Dendritic cell treated with granulocyte-macrophage colony-stimulating factor and Interleukin-4, amounts not matched to agents 40 ng/mL and 50 ng/mL, for 4 days (primary cell): Measurements from ENCODE around the gene KCMF1.

Experiments
- H3K27ac Mint-ChIP-seq: one replicate; pipeline ENCODE4 v1.8.0; 2022; ENCODE audit warnings: mild to moderate bottlenecking, mixed read lengths
- H3K27me3 Mint-ChIP-seq: one replicate; pipeline ENCODE4 v1.8.0; 2022; ENCODE audit warnings: mild to moderate bottlenecking, mixed read lengths
- H3K36me3 Mint-ChIP-seq: one replicate; pipeline ENCODE4 v1.8.0; 2022; ENCODE audit warnings: low read depth, mixed read lengths
- H3K4me1 Mint-ChIP-seq: one replicate; pipeline ENCODE4 v1.8.0; 2022; ENCODE audit warnings: low read depth, mixed read lengths
- H3K4me3 Mint-ChIP-seq: one replicate; pipeline ENCODE4 v1.8.0; 2022; ENCODE audit warnings: mild to moderate bottlenecking, moderate library complexity, mixed read lengths
- H3K9me3 Mint-ChIP-seq: one replicate; pipeline ENCODE4 v1.8.0; 2022; ENCODE audit warnings: mixed read lengths
- intact Hi-C: fragments of 100-400 bp; cut with micrococcal nuclease; formaldehyde crosslinking; loops from one replicate; pipeline ENCODE4 v1.15.0; 2022

The KCMF1 gene

DNA sequence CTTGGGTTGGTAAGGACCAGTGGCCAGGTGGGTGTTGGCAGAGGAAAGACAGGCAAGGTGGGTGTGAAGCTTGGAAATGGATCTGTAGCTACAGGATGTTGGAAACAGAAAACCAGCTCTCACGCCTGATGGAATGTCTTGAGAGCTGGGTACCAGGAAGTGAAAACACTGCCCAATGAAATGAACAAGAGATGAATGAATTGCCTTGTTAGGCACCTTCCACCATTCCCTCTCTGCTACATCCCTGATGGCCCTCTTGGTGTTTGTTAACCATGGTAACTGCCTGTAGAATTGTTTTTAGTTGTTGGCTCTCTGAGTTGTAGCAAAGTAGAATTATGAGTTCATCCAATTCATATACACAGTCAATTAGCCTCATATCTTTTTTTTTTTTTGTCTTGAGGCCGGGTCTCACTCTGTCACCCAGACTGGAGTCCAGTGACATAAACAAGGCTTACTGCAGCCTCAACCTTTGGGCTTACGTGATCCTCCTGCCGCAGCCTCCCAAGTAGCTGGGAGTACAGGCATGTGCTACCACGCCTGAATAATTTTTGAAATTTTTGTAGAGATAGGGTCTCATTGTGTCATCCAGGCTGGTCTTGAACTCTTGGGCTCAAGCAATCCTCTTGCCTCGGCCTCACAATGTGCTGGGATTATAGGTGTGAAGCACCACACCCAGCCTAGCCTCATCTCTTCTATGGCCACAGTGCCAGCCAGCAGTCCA, 9.5 kb downstream of the KCMF1 start:
- no peak overlapping the region for H3K27ac Mint-ChIP-seq
- no peaks in the 10 kb centered on the region for H3K27me3 Mint-ChIP-seq
- intact Hi-C loops = no loop called here
- peaks cover 13% of the 10 kb centered on the region for H3K36me3 Mint-ChIP-seq
- H3K4me3 Mint-ChIP-seq = no peak overlapping the region
- no peaks in the 10 kb centered on the region for H3K9me3 Mint-ChIP-seq
- H3K4me1 Mint-ChIP-seq = peaks cover 51% of the 10 kb centered on the region

DNA sequence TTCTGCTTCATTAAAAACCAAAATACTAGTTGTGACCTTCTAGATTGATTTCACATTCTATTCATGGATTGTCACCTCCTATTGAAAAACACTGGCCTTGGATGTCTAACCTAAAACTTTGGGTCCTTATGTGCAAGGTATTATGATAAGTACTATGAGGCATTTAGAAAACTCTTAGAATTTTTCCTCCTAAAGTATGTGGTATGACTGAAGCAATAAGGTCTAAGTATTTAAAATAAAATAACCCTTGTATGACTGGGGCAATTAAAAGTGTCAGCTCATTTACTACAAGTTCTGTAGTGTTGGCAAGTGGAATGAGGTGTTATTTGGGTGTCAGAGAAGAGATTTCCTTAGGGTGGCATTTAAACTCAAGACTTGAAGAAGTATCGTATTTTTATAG, 15.1 kb downstream of the KCMF1 start:
- Mint-ChIP-seq H3K9me3 (no peaks in the 10 kb centered on the region), H3K4me3 (no peak overlapping the region), H3K4me1 (peaks cover 47% of the 10 kb centered on the region), H3K27ac (no peak overlapping the region), H3K36me3 (no peaks in the 10 kb centered on the region), H3K27me3 (no peaks in the 10 kb centered on the region)
- intact Hi-C loops = no loop called here

DNA sequence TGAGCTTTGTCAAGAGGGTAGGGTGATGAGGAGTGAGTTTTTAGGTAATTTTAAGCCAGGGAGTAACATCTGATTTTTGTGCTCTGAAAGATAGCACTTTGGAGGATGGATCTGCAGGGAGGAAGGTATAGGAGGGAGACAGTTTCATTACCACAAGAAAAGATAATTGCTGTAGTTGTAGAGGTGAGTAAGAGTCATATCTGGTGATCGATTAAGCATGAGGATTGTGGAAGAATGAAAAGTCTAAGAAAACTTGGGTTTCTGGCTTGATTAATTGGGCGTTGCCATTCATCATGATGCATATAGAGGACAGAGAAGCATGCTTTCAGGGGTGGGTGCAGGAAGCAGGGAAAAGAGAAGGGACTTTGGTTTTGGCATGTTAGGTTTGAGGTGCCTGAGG, 18.5 kb downstream of the KCMF1 start:
- no peaks in the 10 kb centered on the region for H3K9me3 Mint-ChIP-seq
- H3K27me3 Mint-ChIP-seq = no peaks in the 10 kb centered on the region
- H3K27ac Mint-ChIP-seq = no peak overlapping the region
- intact Hi-C loops = no loop called here
- no peak overlapping the region for H3K4me3 Mint-ChIP-seq
- peaks cover 31% of the 10 kb centered on the region for H3K4me1 Mint-ChIP-seq
- H3K36me3 Mint-ChIP-seq = peaks cover 21% of the 10 kb centered on the region

DNA sequence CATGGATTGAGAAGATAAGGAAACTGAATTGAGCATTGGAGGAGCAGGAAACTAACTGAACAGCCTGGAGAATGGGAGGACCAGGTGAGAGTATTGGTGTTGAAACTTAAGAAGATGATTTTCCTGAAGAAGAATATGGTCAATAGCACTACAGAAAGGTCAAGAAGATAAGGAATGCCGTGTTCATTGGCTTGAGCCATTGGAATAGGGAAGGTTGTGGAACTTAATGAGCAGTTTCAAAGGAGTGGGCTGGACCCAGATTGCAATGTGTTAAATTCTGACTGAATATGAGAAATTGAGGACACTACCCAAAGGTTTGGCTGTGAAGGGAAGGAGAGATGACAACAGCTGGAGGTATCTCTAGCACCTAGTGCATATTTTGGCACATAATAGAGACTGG, 19.0 kb downstream of the KCMF1 start:
- intact Hi-C loops = no loop called here
- no peak overlapping the region for H3K4me3 Mint-ChIP-seq
- peaks cover 23% of the 10 kb centered on the region for H3K36me3 Mint-ChIP-seq
- H3K9me3 Mint-ChIP-seq = no peaks in the 10 kb centered on the region
- H3K4me1 Mint-ChIP-seq = peaks cover 27% of the 10 kb centered on the region
- no peak overlapping the region for H3K27ac Mint-ChIP-seq
- H3K27me3 Mint-ChIP-seq = no peaks in the 10 kb centered on the region

- peaks cover 23% of the 10 kb centered on the region for H3K36me3 Mint-ChIP-seq
- intact Hi-C loops = no loop called here
- peaks cover 21% of the 10 kb centered on the region for H3K4me1 Mint-ChIP-seq
- no peaks in the 10 kb centered on the region for H3K27me3 Mint-ChIP-seq
- H3K9me3 Mint-ChIP-seq = no peaks in the 10 kb centered on the region
- no peak overlapping the region for H3K27ac Mint-ChIP-seq
- H3K4me3 Mint-ChIP-seq = no peak overlapping the region
Measured at GRCh38 chr2:84991404-84992160, 20.6 kb downstream of the KCMF1 start.

GRCh38 chr2:84995826-84996225, 24.9 kb downstream of the KCMF1 start:
- Mint-ChIP-seq H3K36me3 (peaks cover 27% of the 10 kb centered on the region), H3K4me3 (no peak overlapping the region), H3K9me3 (no peaks in the 10 kb centered on the region), H3K4me1 (peaks cover 15% of the 10 kb centered on the region), H3K27me3 (no peaks in the 10 kb centered on the region), H3K27ac (no peak overlapping the region)
- intact Hi-C loops = no loop called here

DNA sequence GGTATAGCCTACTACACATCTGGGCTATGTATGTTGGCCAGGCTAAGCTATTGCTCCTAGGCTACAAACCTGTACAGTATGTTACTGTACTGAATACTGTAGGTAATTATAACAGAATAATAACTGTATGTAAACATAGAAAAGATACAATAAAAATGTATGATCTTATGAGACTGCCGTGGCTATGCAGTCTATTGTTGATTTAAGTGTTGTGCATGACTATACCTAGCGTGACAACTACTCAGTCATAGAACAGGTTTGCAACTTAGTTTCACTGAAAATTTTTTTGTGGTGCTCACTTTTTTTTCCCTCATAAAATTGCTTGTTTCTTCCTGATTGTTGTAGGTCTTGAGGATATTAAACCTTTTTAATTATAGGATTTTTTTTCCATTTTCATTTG, 25.9 kb downstream of the KCMF1 start:
- H3K27ac Mint-ChIP-seq = no peak overlapping the region
- peaks cover 15% of the 10 kb centered on the region for H3K4me1 Mint-ChIP-seq
- H3K36me3 Mint-ChIP-seq = peaks cover 30% of the 10 kb centered on the region
- no peak overlapping the region for H3K4me3 Mint-ChIP-seq
- H3K9me3 Mint-ChIP-seq = no peaks in the 10 kb centered on the region
- H3K27me3 Mint-ChIP-seq = no peaks in the 10 kb centered on the region
- intact Hi-C loops = no loop called here

DNA sequence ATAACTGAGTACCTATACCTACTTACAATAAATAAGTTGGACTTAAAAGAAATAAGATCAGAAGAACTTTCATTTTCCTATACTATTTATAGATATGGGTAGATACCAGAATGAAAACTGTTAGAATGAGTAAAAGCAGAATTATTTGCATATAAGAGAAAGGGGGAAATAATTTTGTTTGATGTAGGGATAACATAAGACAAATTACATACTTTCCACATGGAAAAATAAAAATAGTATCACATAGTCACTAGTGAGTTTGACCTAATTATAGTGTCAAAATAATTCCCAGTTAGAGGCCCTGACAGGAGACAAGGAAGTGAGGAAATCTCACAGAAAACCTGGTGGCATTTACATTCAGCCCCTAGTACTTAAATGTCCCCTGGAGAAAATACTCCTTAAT, 28.6 kb downstream of the KCMF1 start:
- Mint-ChIP-seq H3K4me1 (peaks cover 15% of the 10 kb centered on the region), H3K27me3 (no peaks in the 10 kb centered on the region), H3K9me3 (no peaks in the 10 kb centered on the region), H3K36me3 (peaks cover 8% of the 10 kb centered on the region), H3K27ac (no peak overlapping the region), H3K4me3 (no peak overlapping the region)
- intact Hi-C loops = no loop called here

DNA sequence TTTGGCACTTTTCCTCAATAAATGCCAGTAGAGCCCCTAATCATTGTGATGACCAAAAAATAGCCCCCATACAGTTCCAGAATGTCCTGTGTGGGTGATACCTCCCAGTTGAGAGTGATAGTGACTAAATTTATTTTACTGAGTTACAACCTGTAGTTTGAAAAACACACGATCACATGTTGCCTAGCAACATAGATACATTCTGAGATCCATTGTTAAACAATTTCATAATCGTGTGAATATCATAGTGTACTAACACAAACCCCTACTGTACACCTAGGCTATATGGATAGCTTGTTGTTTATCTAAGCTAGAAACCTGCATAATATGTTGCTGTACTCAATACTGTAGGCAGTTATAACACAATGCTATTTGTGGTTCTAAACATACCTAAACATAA, 30.6 kb downstream of the KCMF1 start:
- peaks cover 9% of the 10 kb centered on the region for H3K4me1 Mint-ChIP-seq
- no peaks in the 10 kb centered on the region for H3K9me3 Mint-ChIP-seq
- no peak overlapping the region for H3K27ac Mint-ChIP-seq
- H3K36me3 Mint-ChIP-seq = peaks cover 7% of the 10 kb centered on the region
- intact Hi-C loops = no loop called here
- H3K27me3 Mint-ChIP-seq = no peaks in the 10 kb centered on the region
- H3K4me3 Mint-ChIP-seq = no peak overlapping the region

GRCh38 chr2:85002534-85002933, 31.6 kb downstream of the KCMF1 start:
- H3K27me3 Mint-ChIP-seq = no peaks in the 10 kb centered on the region
- H3K36me3 Mint-ChIP-seq = peaks cover 14% of the 10 kb centered on the region
- no peak overlapping the region for H3K27ac Mint-ChIP-seq
- intact Hi-C loops = no loop called here
- H3K4me1 Mint-ChIP-seq = peaks cover 19% of the 10 kb centered on the region
- H3K9me3 Mint-ChIP-seq = no peaks in the 10 kb centered on the region
- no peak overlapping the region for H3K4me3 Mint-ChIP-seq

GRCh38 chr2:85008252-85008651, 37.3 kb downstream of the KCMF1 start:
- Mint-ChIP-seq H3K36me3 (peaks cover 44% of the 10 kb centered on the region), H3K4me1 (peaks cover 50% of the 10 kb centered on the region), H3K9me3 (no peaks in the 10 kb centered on the region), H3K4me3 (no peak overlapping the region), H3K27ac (peak overlapping the region; percentile 74), H3K27me3 (no peaks in the 10 kb centered on the region)
- intact Hi-C loops = no loop called here

DNA sequence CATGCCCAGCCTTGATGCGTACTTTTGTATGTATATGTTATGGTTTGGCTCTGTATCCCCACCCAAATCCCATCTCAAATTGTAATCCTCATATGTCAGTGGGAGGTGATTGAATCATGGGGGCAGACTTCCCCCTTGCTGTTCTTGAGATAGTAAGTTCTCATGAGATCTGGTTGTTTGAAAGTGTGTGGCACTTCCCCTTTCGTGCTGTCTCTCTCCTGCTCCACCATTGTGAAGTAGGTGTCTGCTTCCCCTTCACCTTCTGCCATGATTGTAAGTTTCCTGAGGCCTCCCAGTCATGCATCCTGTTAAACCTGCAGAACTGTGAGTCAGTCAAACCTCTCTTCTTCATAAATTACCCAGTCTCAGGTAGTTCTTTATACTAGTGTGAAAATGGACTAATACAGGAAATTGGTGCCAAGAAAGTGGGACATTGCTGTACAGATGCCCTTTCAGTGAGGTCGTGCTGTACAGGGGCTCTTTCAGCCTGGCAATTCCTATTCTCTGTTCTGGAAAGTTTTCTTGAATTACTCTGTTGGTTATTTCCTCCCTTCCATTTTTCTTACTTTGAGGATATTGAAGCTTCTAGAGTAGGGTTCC, 38.2 kb downstream of the KCMF1 start:
- intact Hi-C loops = no loop called here
- peaks cover 44% of the 10 kb centered on the region for H3K36me3 Mint-ChIP-seq
- no peaks in the 10 kb centered on the region for H3K9me3 Mint-ChIP-seq
- peaks cover 56% of the 10 kb centered on the region for H3K4me1 Mint-ChIP-seq
- no peak overlapping the region for H3K4me3 Mint-ChIP-seq
- no peaks in the 10 kb centered on the region for H3K27me3 Mint-ChIP-seq
- peak overlapping the region; percentile 74 for H3K27ac Mint-ChIP-seq

- intact Hi-C loops = no loop called here
- no peaks in the 10 kb centered on the region for H3K9me3 Mint-ChIP-seq
- H3K4me3 Mint-ChIP-seq = no peak overlapping the region
- H3K36me3 Mint-ChIP-seq = peaks cover 44% of the 10 kb centered on the region
- H3K4me1 Mint-ChIP-seq = peaks cover 68% of the 10 kb centered on the region
- H3K27ac Mint-ChIP-seq = peak overlapping the region; percentile 74
- no peaks in the 10 kb centered on the region for H3K27me3 Mint-ChIP-seq
Measured at GRCh38 chr2:85010404-85010803, 39.4 kb downstream of the KCMF1 start.

- intact Hi-C loops = no loop called here
- Mint-ChIP-seq H3K27ac (no peak overlapping the region), H3K9me3 (no peaks in the 10 kb centered on the region), H3K27me3 (no peaks in the 10 kb centered on the region), H3K4me3 (no peak overlapping the region), H3K4me1 (peaks cover 74% of the 10 kb centered on the region), H3K36me3 (peaks cover 44% of the 10 kb centered on the region)
Measured at GRCh38 chr2:85011098-85011497, 40.1 kb downstream of the KCMF1 start.
